ENCODE results near the gene IL1RN.

IL1RN gene

GRCh38 chr2:113104054-113104611 is 23.3 kb upstream of the IL1RN start:
- no peak for DNase-seq

GRCh38 chr2:113105047-113105785 is 22.2 kb upstream of the IL1RN start:
- DNase-seq: peak in 1 of 2 donors; percentile 34

- DNase-seq: no peak
These were observed 16.3 kb upstream of the IL1RN start for GRCh38 chr2:113111121-113111520.

GRCh38 chr2:113111823-113112287 is 15.5 kb upstream of the IL1RN start:
- DNase-seq: peak; percentile 12 to 69

- DNase-seq: no peak
These were observed 15.0 kb upstream of the IL1RN start for GRCh38 chr2:113112441-113112840.

GRCh38 chr2:113112871-113113270 is 14.5 kb upstream of the IL1RN start:
- DNase-seq: no peak

GRCh38 chr2:113113807-113114206 is 13.6 kb upstream of the IL1RN start:
- no peak for DNase-seq

GRCh38 chr2:113114224-113114945 is 13.0 kb upstream of the IL1RN start:
- DNase-seq: no peak

- DNase-seq: no peak
These were observed 12.4 kb upstream of the IL1RN start for GRCh38 chr2:113114996-113115395.

- peak; percentile 35 to 50 for DNase-seq
These were observed 11.1 kb upstream of the IL1RN start for GRCh38 chr2:113116100-113116958.

- no peak for DNase-seq
These were observed 9.7 kb upstream of the IL1RN start for GRCh38 chr2:113117541-113118262.

- DNase-seq: no peak
These were observed 9.1 kb upstream of the IL1RN start for GRCh38 chr2:113118263-113118657.

- no peak for DNase-seq
These were observed 8.3 kb upstream of the IL1RN start for GRCh38 chr2:113119111-113119510.

GRCh38 chr2:113120861-113121260 is 6.5 kb upstream of the IL1RN start:
- no peak for DNase-seq

- no peak for DNase-seq
These were observed 5.0 kb upstream of the IL1RN start for GRCh38 chr2:113122364-113122763.

GRCh38 chr2:113123726-113124125 is 3.7 kb upstream of the IL1RN start:
- no peak for DNase-seq

GRCh38 chr2:113124181-113124961 is 3.0 kb upstream of the IL1RN start:
- DNase-seq: no peak

GRCh38 chr2:113124984-113125855 is 2.2 kb upstream of the IL1RN start:
- DNase-seq: no peak

GRCh38 chr2:113127646-113128570 is 510 bp downstream of the IL1RN start:
- DNase-seq: no peak

Measured in CD4-positive, alpha-beta T cell treated with Interleukin-4 for 1 hour (primary cell).